Esophagus muscularis mucosa (tissue), 3 donors: ENCODE results near the gene MUC16.

Source experiments
- CTCF ChIP-seq, 3 experiments: fragments of 200-600 bp in 2 of 3; fragments of 450-650 bp in 1 of 3; sonication (generic) in 2 of 3; IDR thresholded peaks; one replicate each; pipeline ENCODE4 v1.5.1; 2017 to 2019; ENCODE audit warnings: antibody characterized with exemption in 3 of 3, mild to moderate bottlenecking in 2 of 3, moderate library complexity in 1 of 3
- POLR2A ChIP-seq: fragments of 450-650 bp; IDR thresholded peaks from one replicate; pipeline ENCODE4 v1.6.1; 2017; ENCODE audit warnings: antibody characterized with exemption, moderate library complexity, mild to moderate bottlenecking, low read depth
- POLR2AphosphoS5 ChIP-seq, 2 donors: sonication (generic); formaldehyde crosslinking; IDR thresholded peaks; one replicate each; pipeline ENCODE4 v1.6.1; 2017; ENCODE audit warnings: antibody characterized with exemption in 2 of 2

- TF ChIP-seq CTCF (IDR thresholded peaks at IDR 0.05), result no peak
- TF ChIP-seq POLR2A, result no peak
- no peak for TF ChIP-seq POLR2AphosphoS5 (IDR thresholded peaks at IDR 0.05)
Measured at GRCh38 chr19:8973501-8974091, 36.6 kb downstream of the MUC16 start.
